H9 (cell line): ENCODE results near the gene GPN2. TPM values are rescaled to one million over a fixed set of nuclear protein-coding genes. Genes with fewer than 3 reads are reported as not detected.
"Not testable (repeated sequence)": the region's sequence is repeated elsewhere in the genome, so short reads cannot be mapped to it uniquely, and the experiment has no call there.

Experiments used
- DNase-seq: peaks from one replicate; pipeline ENCODE4 v3.0.0-alpha.2; 2017
- H2AFZ ChIP-seq: one replicate; pipeline ENCODE4 v1.6.1; 2013; ENCODE audit warnings: mild to moderate bottlenecking, low read length, control low read depth, moderate library complexity
- H2AK5ac ChIP-seq: 2 replicates; pipeline ENCODE4 v1.6.1; 2013; ENCODE audit warnings: low read length, control low read depth, mixed read lengths; ENCODE audit not compliant: insufficient read length
- H2BK120ac ChIP-seq: one replicate; pipeline ENCODE4 v1.6.1; 2013; ENCODE audit warnings: low read depth, mild to moderate bottlenecking, low read length, control low read depth, inconsistent platforms; ENCODE audit not compliant: poor library complexity, severe bottlenecking
- H2BK12ac ChIP-seq: 2 replicates; pipeline ENCODE4 v1.6.1; 2013; ENCODE audit warnings: low read length, control low read depth, mixed read lengths, low read depth; ENCODE audit not compliant: insufficient read length
- H2BK15ac ChIP-seq: 2 replicates; pipeline ENCODE4 v1.6.1; 2013; ENCODE audit warnings: low read depth, low read length, control low read depth
- H2BK20ac ChIP-seq: one replicate; pipeline ENCODE4 v1.6.1; 2013; ENCODE audit warnings: low read depth, mild to moderate bottlenecking, low read length, control low read depth, inconsistent platforms; ENCODE audit not compliant: poor library complexity, severe bottlenecking
- H2BK5ac ChIP-seq: 2 replicates; pipeline ENCODE4 v1.6.1; 2013; ENCODE audit warnings: low read length, control low read depth, mixed read lengths; ENCODE audit not compliant: insufficient read length
- H3K14ac ChIP-seq: 2 replicates; pipeline ENCODE4 v1.6.1; 2013; ENCODE audit warnings: low read length, control low read depth; ENCODE audit not compliant: insufficient read depth
- H3K18ac ChIP-seq: 2 replicates; pipeline ENCODE4 v1.6.1; 2013; ENCODE audit warnings: low read depth, mild to moderate bottlenecking, mixed read lengths, low read length, control low read depth; ENCODE audit not compliant: insufficient read length
- H3K23ac ChIP-seq: 2 replicates; pipeline ENCODE4 v1.6.1; 2013; ENCODE audit warnings: low read length, control low read depth, mixed read lengths, low read depth; ENCODE audit not compliant: insufficient read length
- H3K23me2 ChIP-seq: 2 replicates; pipeline ENCODE4 v1.6.1; 2013; ENCODE audit warnings: low read depth, mild to moderate bottlenecking, mixed read lengths, low read length, control low read depth; ENCODE audit not compliant: insufficient read length, poor library complexity, severe bottlenecking
- H3K27ac ChIP-seq: 2 replicates; pipeline ENCODE4 v1.5.1; 2013; ENCODE audit warnings: low read length, control low read depth, mixed read lengths, low read depth; ENCODE audit not compliant: insufficient read length
- H3K27me3 ChIP-seq: 2 replicates; pipeline ENCODE4 v1.6.1; 2013; ENCODE audit warnings: low read length, control low read depth, inconsistent platforms; ENCODE audit not compliant: insufficient read depth
- H3K4ac ChIP-seq: 2 replicates; pipeline ENCODE4 v1.6.1; 2013; ENCODE audit warnings: low read depth, mild to moderate bottlenecking, control low read depth, inconsistent platforms, low read length, moderate library complexity
- H3K4me1 ChIP-seq: 2 replicates; pipeline ENCODE4 v1.6.1; 2013; ENCODE audit warnings: low read length, control low read depth, inconsistent platforms; ENCODE audit not compliant: insufficient read depth
- H3K4me2 ChIP-seq: 2 replicates; pipeline ENCODE4 v1.6.1; 2013; ENCODE audit warnings: low read length, control low read depth, mixed read lengths; ENCODE audit not compliant: insufficient read length, insufficient read depth
- H3K56ac ChIP-seq: 2 replicates; pipeline ENCODE4 v1.6.1; 2013; ENCODE audit warnings: low read depth, mild to moderate bottlenecking, mixed read lengths, low read length, control low read depth; ENCODE audit not compliant: insufficient read length
- H3K79me1 ChIP-seq: 2 replicates; pipeline ENCODE4 v1.6.1; 2013; ENCODE audit warnings: low read depth, mild to moderate bottlenecking, moderate library complexity, low read length, control low read depth, inconsistent platforms; ENCODE audit not compliant: insufficient read depth, poor library complexity, severe bottlenecking
- H3K79me2 ChIP-seq: 2 replicates; pipeline ENCODE4 v1.6.1; 2013; ENCODE audit warnings: low read length, control low read depth, inconsistent platforms; ENCODE audit not compliant: insufficient read depth
- H3K9ac ChIP-seq: 2 replicates; pipeline ENCODE4 v1.6.1; 2013; ENCODE audit warnings: low read length, control low read depth, mixed read lengths; ENCODE audit not compliant: insufficient read length; ENCODE audit errors: extremely low read depth
- H3K9me3 ChIP-seq: one replicate; pipeline ENCODE4 v1.6.1; 2013; ENCODE audit warnings: low read depth, low read length, inconsistent platforms; ENCODE audit not compliant: control insufficient read depth
- H3T11ph ChIP-seq: one replicate; pipeline ENCODE4 v1.6.1; 2013; ENCODE audit warnings: mild to moderate bottlenecking, low read length, control low read depth, inconsistent platforms
- H4K20me1 ChIP-seq: one replicate; pipeline ENCODE4 v1.6.1; 2013; ENCODE audit not compliant: control insufficient read depth, insufficient read length, insufficient read depth
- H4K5ac ChIP-seq: 2 replicates; pipeline ENCODE4 v1.6.1; 2013; ENCODE audit warnings: low read depth, mild to moderate bottlenecking, mixed read lengths, low read length, control low read depth; ENCODE audit not compliant: insufficient read length
- H4K8ac ChIP-seq: replicated peaks from 2 replicates; pipeline ENCODE4 v1.6.1; 2013; ENCODE audit warnings: low read length, control low read depth, mixed read lengths, low read depth; ENCODE audit not compliant: insufficient read length
- H4K91ac ChIP-seq: 2 replicates; pipeline ENCODE4 v1.6.1; 2013; ENCODE audit warnings: low read depth, mild to moderate bottlenecking, moderate library complexity, mixed read lengths, low read length, control low read depth; ENCODE audit not compliant: insufficient read length
- H3K27ac Mint-ChIP-seq, 3 experiments: 2 replicates in 2 of 3; 3 replicates in 1 of 3; pipeline ENCODE4 v1.8.0; 2020 to 2021; ENCODE audit warnings: mixed read lengths in 3 of 3, mild to moderate bottlenecking in 1 of 3, moderate library complexity in 1 of 3
- H3K27me3 Mint-ChIP-seq: 2 replicates; pipeline ENCODE4 v1.8.0; 2021; ENCODE audit warnings: low read depth, mild to moderate bottlenecking, moderate library complexity, mixed read lengths
- H3K36me3 Mint-ChIP-seq, 3 experiments: 2 replicates in 2 of 3; 3 replicates in 1 of 3; pipeline ENCODE4 v1.8.0; 2020 to 2021; ENCODE audit warnings: low read depth in 3 of 3, mixed read lengths in 3 of 3; ENCODE audit not compliant: insufficient read depth in 1 of 3
- H3K4me1 Mint-ChIP-seq, 2 experiments: 2 replicates each; pipeline ENCODE4 v1.8.0; 2020; ENCODE audit warnings: mixed read lengths in 2 of 2
- H3K4me3 Mint-ChIP-seq, 2 experiments: 2 replicates in 1 of 2; 3 replicates in 1 of 2; pipeline ENCODE4 v1.8.0; 2020 to 2021; ENCODE audit warnings: mild to moderate bottlenecking in 2 of 2, mixed read lengths in 2 of 2, moderate library complexity in 1 of 2
- H3K9me3 Mint-ChIP-seq, 2 experiments: 2 replicates in 1 of 2; 3 replicates in 1 of 2; pipeline ENCODE4 v1.8.0; 2020; ENCODE audit warnings: mild to moderate bottlenecking in 2 of 2, mixed read lengths in 2 of 2, moderate library complexity in 1 of 2
- WGBS: extraction: QIAGEN DNeasy Blood & Tissue Kit; methylation state at CpG from one replicate; pipeline ENCODE4 v1.1.7; 2013; ENCODE audit warnings: missing lambda C conversion rate, low lambda C conversion rate, mixed read lengths; ENCODE audit not compliant: insufficient read length; ENCODE audit errors: extremely low coverage; 5-methylcytosine and 5-hydroxymethylcytosine counted together
- total RNA-seq: library from RNA; stranded (reverse); gene quantifications from 2 replicates; pipeline ENCODE4 v1.2.1, GENCODE V29; 2021
- TF ChIP-seq, protein P1 (sequence below): fragments of 200-600 bp; sonication (generic); conservative IDR thresholded peaks from 3 replicates; pipeline ENCODE4 v1.8.0; 2021; ENCODE audit warnings: antibody characterized with exemption, mild to moderate bottlenecking

The GPN2 gene
- total RNA-seq, 1 experiment from 2014 or later: 47.8 TPM

DNA sequence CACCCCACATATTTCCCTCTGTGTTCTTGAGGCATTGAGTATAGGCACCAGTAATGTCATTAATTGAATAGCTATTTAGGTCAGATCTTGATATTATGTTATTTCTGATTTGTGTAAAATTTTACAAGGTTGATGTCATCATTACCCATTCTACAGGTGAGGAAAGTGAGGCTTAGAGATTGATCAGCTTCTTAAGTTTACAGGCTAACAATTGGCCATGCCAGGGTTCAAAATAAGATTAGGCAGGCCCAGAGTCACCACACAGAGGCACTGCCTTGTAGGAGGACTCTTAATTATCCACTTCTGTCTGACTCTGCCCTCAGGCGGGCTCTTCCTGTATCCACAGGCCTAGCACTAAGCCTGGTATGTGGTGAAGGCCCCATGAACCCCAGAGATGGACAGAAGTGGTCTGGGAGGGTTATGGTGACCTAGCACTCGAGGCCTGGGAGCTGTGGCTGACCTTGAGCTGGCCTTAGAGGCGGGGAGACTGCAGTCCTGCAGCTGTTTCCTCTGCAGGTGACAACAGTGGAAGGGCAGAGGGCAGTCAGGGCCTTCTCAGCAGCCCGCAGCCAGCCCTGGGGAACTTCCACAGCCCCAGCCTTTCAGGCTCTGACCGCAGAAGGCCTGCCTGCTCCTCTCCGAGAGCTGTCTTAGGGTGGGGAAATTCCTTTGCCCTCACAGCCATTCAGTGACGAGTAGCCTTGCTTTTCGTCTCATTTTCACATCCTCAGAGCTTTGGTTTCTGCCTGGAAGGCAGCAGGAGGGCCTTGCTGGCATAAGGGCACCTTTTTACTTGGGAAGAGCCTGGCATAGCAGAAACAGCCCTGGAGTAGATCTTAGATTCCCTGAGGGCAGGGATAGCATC lies 51.4 kb downstream of the GPN2 start:
- Mint-ChIP-seq H3K27me3 (no peaks in the 10 kb centered on the region), H3K36me3 (peaks cover 28 to 63% (median 45%) of the 10 kb centered on the region in 3 experiments), H3K27ac (peak overlapping the region in 1 of 3 experiments; percentile 44; a peak in 1 of 7 replicates), H3K4me3 (no peak overlapping the region), H3K4me1 (no peaks in the 10 kb centered on the region), H3K9me3 (no peaks in the 10 kb centered on the region; a peak in 1 of 5 replicates)
- Histone ChIP-seq H2BK20ac (no peak overlapping the region), H3K9ac (no peak overlapping the region), H2BK15ac (no peak overlapping the region), H3K27me3 (no peaks in the 10 kb centered on the region), H2BK12ac (no peak overlapping the region), H2BK5ac (no peak overlapping the region), H3T11ph (no peak overlapping the region), H3K56ac (no peak overlapping the region), H3K79me2 (no peaks in the 10 kb centered on the region), H3K79me1 (no peaks in the 10 kb centered on the region), H3K14ac (no peak overlapping the region), H2AFZ (no peak overlapping the region), H3K23ac (no peak overlapping the region), H4K5ac (no peak overlapping the region), H3K4me1 (no peaks in the 10 kb centered on the region), H4K91ac (no peak overlapping the region), H4K8ac (no peak overlapping the region), H3K4me2 (no peak overlapping the region), H4K20me1 (no peaks in the 10 kb centered on the region), H3K27ac (no peak overlapping the region), H2BK120ac (no peak overlapping the region), H3K9me3 (no peaks in the 10 kb centered on the region), H3K18ac (no peak overlapping the region), H3K4ac (no peak overlapping the region), H2AK5ac (no peak overlapping the region), H3K23me2 (no peaks in the 10 kb centered on the region)
- TF ChIP-seq, protein P1, sequence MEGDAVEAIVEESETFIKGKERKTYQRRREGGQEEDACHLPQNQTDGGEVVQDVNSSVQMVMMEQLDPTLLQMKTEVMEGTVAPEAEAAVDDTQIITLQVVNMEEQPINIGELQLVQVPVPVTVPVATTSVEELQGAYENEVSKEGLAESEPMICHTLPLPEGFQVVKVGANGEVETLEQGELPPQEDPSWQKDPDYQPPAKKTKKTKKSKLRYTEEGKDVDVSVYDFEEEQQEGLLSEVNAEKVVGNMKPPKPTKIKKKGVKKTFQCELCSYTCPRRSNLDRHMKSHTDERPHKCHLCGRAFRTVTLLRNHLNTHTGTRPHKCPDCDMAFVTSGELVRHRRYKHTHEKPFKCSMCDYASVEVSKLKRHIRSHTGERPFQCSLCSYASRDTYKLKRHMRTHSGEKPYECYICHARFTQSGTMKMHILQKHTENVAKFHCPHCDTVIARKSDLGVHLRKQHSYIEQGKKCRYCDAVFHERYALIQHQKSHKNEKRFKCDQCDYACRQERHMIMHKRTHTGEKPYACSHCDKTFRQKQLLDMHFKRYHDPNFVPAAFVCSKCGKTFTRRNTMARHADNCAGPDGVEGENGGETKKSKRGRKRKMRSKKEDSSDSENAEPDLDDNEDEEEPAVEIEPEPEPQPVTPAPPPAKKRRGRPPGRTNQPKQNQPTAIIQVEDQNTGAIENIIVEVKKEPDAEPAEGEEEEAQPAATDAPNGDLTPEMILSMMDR: no peak
- WGBS: no CpG with 5 or more reads among the region's 8 CpGs
- DNase-seq: no peak

DNA sequence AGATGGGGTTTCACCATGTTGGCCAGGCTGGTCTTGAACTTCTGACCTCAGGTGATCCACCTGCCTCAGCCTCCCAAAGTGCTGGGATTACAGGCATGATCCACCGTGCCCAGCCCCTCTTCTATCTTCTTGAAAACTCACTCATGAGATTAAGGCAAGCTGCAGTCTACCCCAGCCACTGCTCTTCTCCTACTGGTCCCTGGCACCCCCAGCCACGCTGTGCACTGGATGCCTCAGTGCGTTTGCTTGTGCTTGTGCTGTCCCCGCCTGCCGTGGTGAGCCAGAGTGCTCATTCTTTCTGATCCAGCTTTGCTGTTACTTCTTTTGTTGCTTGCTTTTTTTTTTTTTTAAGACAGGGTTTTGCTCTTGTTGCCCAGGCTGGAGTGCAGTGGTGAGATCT lies 52.4 kb downstream of the GPN2 start:
- H2BK20ac ChIP-seq, H3K23ac ChIP-seq, H3K23me2 ChIP-seq, H2BK12ac ChIP-seq, H3K79me2 ChIP-seq, H3T11ph ChIP-seq, DNase-seq, H2BK120ac ChIP-seq, H3K56ac ChIP-seq, H3K27me3 Mint-ChIP-seq, H3K27ac Mint-ChIP-seq, H3K9me3 Mint-ChIP-seq, H2AFZ ChIP-seq, H3K79me1 ChIP-seq, H2BK5ac ChIP-seq, H3K4me2 ChIP-seq, H3K14ac ChIP-seq, H4K20me1 ChIP-seq, H3K4me3 Mint-ChIP-seq, H3K4ac ChIP-seq, H3K27ac ChIP-seq, H3K4me1 ChIP-seq, H3K18ac ChIP-seq, H4K8ac ChIP-seq, H3K27me3 ChIP-seq, H3K9me3 ChIP-seq, H4K5ac ChIP-seq, H4K91ac ChIP-seq, H3K4me1 Mint-ChIP-seq, H3K9ac ChIP-seq, H2BK15ac ChIP-seq, H2AK5ac ChIP-seq: not testable (repeated sequence)
- H3K36me3 Mint-ChIP-seq: peaks cover 33 to 65% (median 55%) of the 10 kb centered on the region in 3 experiments
- no CpG with 5 or more reads among the region's 5 CpGs for WGBS
